Body of pancreas (tissue), 4 donors: ENCODE results near the gene SAMD14. TPM values are rescaled to one million over a fixed set of nuclear protein-coding genes. Genes with fewer than 3 reads are reported as not detected.

Source experiments
- ATAC-seq: fragments of 150-250 bp; one replicate; pipeline ENCODE4 v1.9.1; 2016
- DNase-seq, 4 donors: peaks; one replicate each; pipeline ENCODE4 v3.0.0-alpha.2; 2019
- H3K27ac ChIP-seq, 4 donors: fragments of 200-600 bp; sonication (generic); 1 replicate in 3 of 4; 2 replicates in 1 of 4; pipeline versions ENCODE4 v1.5.1 to v1.6.1; 2016 to 2019; ENCODE audit warnings: mild to moderate bottlenecking in 1 of 4, mixed read lengths in 1 of 4, moderate library complexity in 1 of 4
- H3K27me3 ChIP-seq, 2 donors: fragments of 200-600 bp; sonication (generic); one replicate each; pipeline ENCODE4 v1.6.0; 2016; ENCODE audit warnings: mild to moderate bottlenecking in 1 of 2
- H3K36me3 ChIP-seq, 2 donors: fragments of 200-600 bp; sonication (generic); replicated peaks in 1 of 2; 2 replicates each; pipeline ENCODE4 v1.5.1; 2016; ENCODE audit warnings: low read depth in 2 of 2; ENCODE audit not compliant: insufficient read depth in 1 of 2
- H3K4me1 ChIP-seq: fragments of 200-600 bp; sonication (generic); one replicate; pipeline ENCODE4 v1.6.0; 2016
- H3K4me3 ChIP-seq, 2 donors: fragments of 200-600 bp; sonication (generic); 1 replicate in 1 of 2; 2 replicates in 1 of 2; pipeline ENCODE4 v1.5.1; 2016 to 2019
- H3K9me3 ChIP-seq, 3 donors: fragments of 200-600 bp; sonication (generic); 1 replicate in 2 of 3; 2 replicates in 1 of 3; pipeline ENCODE4 v1.5.1; 2016
- CTCF ChIP-seq, 7 experiments: fragments of 450-650 bp in 4 of 7; fragments of 200-600 bp in 3 of 7; sonication (generic) in 3 of 7; IDR thresholded peaks; one replicate each; pipeline ENCODE4 v1.5.1; 2016 to 2019; ENCODE audit warnings: antibody characterized with exemption in 7 of 7
- POLR2A ChIP-seq, 3 donors: fragments of 450-650 bp; IDR thresholded peaks; one replicate each; pipeline ENCODE4 v1.6.1; 2016; ENCODE audit warnings: antibody characterized with exemption in 3 of 3, mild to moderate bottlenecking in 2 of 3
- WGBS, 2 donors: methylation state at CpG; one replicate each; pipeline ENCODE4 v1.1.5; 2017; 5-methylcytosine and 5-hydroxymethylcytosine counted together
- intact Hi-C: fragments of 100-400 bp; cut with DNase I; formaldehyde crosslinking; loops from one replicate; pipeline ENCODE4 v1.15.1; 2023
- total RNA-seq, 2 donors: library from RNA; depleted of rRNA; stranded (reverse); fragments of >200 nt; gene quantifications; one replicate each; pipeline ENCODE4 v1.1.0, GENCODE V29; 2016

SAMD14 gene
- total RNA-seq, 2 donors from 2014 or later: not detected

DNA sequence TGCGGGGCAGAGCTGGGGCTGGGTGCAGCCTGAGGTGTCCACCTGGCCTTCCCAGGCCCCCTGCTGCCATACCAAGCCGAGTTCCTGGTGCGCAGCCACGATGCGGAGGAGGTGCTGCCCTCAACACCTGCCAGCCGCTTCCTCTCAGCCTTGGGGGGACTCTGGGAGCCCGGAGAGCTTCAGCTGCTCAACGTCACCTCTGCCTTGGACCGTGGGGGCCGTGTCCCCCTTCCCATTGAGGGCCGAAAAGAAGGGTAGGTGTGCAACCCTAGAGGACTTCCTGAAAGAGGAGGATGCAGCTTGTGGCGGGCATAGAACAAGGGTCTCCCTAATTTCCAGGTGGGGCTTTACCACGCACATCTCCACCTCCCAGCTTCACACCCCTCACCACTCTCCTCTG, 38.4 kb upstream of the SAMD14 start:
- Histone ChIP-seq H3K27ac (no peak overlapping the region), H3K4me3 (no peak overlapping the region), H3K27me3 (no peaks in the 10 kb centered on the region), H3K36me3 (no peaks in the 10 kb centered on the region), H3K4me1 (no peaks in the 10 kb centered on the region), H3K9me3 (no peaks in the 10 kb centered on the region)
- intact Hi-C loops: no loop called here
- ATAC-seq (no peak), DNase-seq (no peak)
- WGBS, 2 donors: 49 to 52% methylated on average over 9 to 13 of the region's 13 CpGs
- TF ChIP-seq POLR2A (IDR thresholded peaks at IDR 0.05): no peak
- no peak for TF ChIP-seq CTCF (IDR thresholded peaks at IDR 0.05)

GRCh38 chr17:50167371-50167770, 37.4 kb upstream of the SAMD14 start:
- ATAC-seq: no peak
- H3K4me1 ChIP-seq: no peaks in the 10 kb centered on the region
- H3K27ac ChIP-seq: no peak overlapping the region
- H3K9me3 ChIP-seq: no peaks in the 10 kb centered on the region
- no peak overlapping the region for H3K4me3 ChIP-seq
- no peaks in the 10 kb centered on the region for H3K36me3 ChIP-seq
- intact Hi-C loops: no loop called here
- DNase-seq: no peak
- H3K27me3 ChIP-seq: no peaks in the 10 kb centered on the region
- WGBS, 2 donors: 70 to 83% methylated on average over 15 to 19 of the region's 19 CpGs
- TF ChIP-seq POLR2A (IDR thresholded peaks at IDR 0.05): no peak
- TF ChIP-seq CTCF (IDR thresholded peaks at IDR 0.05): no peak

DNA sequence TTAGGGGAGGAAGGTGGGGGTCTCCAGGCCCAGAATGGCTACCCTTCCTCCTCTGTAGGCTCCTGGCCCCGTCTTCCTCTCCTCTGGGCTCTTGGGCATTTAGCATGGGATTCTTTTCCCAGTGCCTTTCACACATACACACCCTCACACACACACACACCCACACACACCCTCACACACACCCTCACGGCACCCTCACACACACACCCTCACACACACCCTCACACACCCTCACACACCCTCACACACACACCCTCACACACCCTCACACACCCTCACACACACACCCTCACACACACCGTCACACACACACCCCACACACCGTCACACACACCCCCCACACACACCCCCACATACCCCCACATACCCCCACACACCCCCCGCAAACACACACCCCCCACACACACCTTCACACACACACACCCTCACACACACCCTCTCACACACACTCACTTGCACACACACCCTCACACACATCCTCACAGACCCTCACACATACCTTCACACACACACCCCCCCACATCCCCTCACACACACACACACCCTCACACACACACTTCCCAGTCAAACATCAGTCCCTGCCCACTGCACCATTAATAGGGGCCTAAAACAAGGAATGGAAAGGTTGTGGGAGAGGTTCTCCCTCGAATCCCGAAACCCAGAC, 36.7 kb upstream of the SAMD14 start:
- no peak for TF ChIP-seq POLR2A (IDR thresholded peaks at IDR 0.05)
- no peak for TF ChIP-seq CTCF (IDR thresholded peaks at IDR 0.05)
- Histone ChIP-seq H3K4me3 (no peak overlapping the region), H3K36me3 (no peaks in the 10 kb centered on the region), H3K4me1 (peaks cover 4% of the 10 kb centered on the region), H3K27me3 (no peaks in the 10 kb centered on the region), H3K9me3 (no peaks in the 10 kb centered on the region), H3K27ac (no peak overlapping the region)
- intact Hi-C loops: no loop called here
- no peak for DNase-seq
- ATAC-seq: no peak
- 68% methylated on average over 6 to 7 of the region's 7 CpGs for WGBS, 2 donors

DNA sequence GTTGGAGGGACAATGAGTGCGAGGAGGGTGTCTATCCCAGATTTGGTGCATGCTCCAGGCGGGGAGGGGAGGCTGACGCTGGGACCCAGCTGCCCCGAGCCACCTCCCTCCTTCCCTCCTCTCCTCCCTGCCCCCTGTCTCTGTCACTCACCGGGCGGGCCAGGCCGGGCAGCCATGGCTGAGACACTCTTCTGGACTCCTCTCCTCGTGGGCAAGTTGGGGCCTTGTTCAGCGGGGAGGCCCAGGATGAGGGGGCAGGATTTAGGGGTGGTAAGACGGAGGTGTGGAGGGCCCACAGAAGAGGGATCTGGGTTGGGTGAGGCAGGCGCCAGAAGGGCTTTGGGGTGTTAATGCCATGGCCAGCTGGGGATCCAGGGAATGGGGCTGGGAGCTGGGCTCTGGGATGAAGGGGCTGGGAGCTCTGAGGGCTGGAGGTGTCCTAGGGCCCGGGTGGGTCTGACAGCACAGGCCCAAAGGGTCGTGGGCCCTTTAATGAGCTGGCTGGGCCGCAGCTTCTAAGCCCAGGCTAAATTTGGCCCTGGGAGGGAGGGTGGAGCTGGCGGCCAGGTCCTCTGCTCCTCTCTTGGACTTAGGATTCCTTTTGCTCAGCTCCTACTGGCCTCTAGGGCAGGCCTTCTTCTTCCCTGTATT, 36.0 kb upstream of the SAMD14 start, which contains the start of gene SGCA:
TSS of gene SGCA (plus strand) at position 139 of the 651 bp plus-strand sequence. CDS start at position 175, 36 bp downstream.
- intact Hi-C loops: no loop called here
- Histone ChIP-seq H3K27ac (no peak within 1 kb of the TSS), H3K4me3 (no peak within 1 kb of the TSS)

More for the DNA sequence above, 36.0 kb upstream of the SAMD14 start, which contains the start of gene SGCA:
- no peaks in the 10 kb centered on the region for H3K9me3 ChIP-seq
- H3K27me3 ChIP-seq: no peaks in the 10 kb centered on the region
- TF ChIP-seq CTCF (IDR thresholded peaks at IDR 0.05) (no peak), POLR2A (IDR thresholded peaks at IDR 0.05) (no peak)
- H3K36me3 ChIP-seq: no peaks in the 10 kb centered on the region
- WGBS, 2 donors: 64 to 67% methylated on average over 15 of the region's 15 CpGs
- ATAC-seq (no peak), DNase-seq (no peak)
- peaks cover 9% of the 10 kb centered on the region for H3K4me1 ChIP-seq
